GM19240 (cell line): Measurements from ENCODE around the gene WFIKKN2.
"Not testable (repeated sequence)": the region's sequence is repeated elsewhere in the genome, so short reads cannot be mapped to it uniquely, and the experiment has no call there.

Experiments
- DNase-seq: peaks from one replicate; pipeline ENCODE4 v3.0.0; 2011; ENCODE audit warnings: low spot score; ENCODE audit not compliant: insufficient read length

WFIKKN2 gene, protein sequence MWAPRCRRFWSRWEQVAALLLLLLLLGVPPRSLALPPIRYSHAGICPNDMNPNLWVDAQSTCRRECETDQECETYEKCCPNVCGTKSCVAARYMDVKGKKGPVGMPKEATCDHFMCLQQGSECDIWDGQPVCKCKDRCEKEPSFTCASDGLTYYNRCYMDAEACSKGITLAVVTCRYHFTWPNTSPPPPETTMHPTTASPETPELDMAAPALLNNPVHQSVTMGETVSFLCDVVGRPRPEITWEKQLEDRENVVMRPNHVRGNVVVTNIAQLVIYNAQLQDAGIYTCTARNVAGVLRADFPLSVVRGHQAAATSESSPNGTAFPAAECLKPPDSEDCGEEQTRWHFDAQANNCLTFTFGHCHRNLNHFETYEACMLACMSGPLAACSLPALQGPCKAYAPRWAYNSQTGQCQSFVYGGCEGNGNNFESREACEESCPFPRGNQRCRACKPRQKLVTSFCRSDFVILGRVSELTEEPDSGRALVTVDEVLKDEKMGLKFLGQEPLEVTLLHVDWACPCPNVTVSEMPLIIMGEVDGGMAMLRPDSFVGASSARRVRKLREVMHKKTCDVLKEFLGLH

DNA sequence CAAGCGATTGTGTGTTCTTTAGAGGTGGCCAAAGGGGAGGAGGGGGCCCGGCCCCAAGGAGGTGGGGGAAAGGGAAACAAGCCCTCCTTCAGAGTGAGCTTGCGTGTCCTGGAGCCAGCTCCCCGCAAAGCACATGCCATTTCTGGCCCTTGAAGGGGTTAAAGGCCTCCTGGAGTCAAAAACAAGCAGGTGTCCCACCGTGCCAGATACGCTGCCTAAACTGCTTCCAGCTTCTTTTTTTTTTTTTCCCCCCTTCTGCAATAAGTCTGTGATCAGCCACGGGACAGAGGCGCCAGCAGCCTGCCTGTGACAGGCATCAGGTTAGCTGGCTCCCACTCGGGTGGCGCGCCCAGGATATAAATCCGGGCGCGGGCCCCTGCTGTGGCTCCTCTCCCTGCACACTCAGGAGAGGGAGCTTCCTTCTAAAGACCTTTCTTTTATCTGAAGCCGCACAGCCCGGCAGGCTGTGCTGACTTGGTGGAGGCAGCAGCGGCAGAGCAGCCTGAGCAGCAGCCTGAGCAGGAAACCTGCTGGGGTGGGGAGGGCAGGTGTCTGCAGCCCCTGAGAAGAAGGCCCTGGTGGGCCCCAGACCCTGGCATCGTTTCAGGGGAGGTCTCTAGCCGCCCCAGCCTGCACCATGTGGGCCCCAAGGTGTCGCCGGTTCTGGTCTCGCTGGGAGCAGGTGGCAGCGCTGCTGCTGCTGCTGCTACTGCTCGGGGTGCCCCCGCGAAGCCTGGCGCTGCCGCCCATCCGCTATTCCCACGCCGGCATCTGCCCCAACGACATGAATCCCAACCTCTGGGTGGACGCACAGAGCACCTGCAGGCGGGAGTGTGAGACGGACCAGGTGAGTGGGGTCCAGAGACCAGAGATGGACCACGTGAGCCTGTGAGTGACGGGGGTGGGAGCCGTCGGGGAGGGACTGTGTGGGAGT, at the start of gene WFIKKN2:
Gene WFIKKN2 (plus strand): TSS at position 286 of the 934 bp plus-strand sequence. CDS start 352 bp downstream, at position 638.
- DNase-seq, result no peak

DNA sequence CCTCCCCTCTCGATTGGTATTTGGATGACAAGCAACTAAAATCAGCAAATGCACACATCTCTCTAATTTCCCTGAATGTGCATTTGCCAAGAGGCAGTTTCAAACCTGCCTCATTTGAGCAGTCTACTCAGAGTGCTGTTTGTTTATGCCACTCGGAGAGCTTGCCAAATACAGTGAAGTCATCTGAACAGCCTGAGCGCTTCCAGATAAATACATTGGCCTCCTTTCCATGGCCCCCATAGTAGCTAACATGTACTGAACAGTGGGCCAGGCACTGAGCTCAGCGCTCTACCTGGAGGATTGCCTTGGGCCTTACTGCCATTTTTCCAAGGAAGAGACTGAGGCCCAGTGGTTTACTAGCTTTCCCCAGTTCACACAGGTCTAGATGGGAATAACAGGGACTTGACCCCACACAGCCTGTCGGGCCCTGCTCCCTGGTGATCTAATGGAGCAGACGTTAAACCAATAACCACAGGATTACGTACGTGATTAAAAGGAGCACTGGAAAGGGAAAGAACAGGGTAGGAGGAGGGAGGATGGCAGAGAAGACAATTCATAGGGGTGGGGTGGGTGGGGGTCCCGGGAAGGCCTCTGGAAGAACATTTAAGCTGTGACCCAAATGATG, 49.3 kb upstream of the WFIKKN2 start:
- DNase-seq, result no peak

DNA sequence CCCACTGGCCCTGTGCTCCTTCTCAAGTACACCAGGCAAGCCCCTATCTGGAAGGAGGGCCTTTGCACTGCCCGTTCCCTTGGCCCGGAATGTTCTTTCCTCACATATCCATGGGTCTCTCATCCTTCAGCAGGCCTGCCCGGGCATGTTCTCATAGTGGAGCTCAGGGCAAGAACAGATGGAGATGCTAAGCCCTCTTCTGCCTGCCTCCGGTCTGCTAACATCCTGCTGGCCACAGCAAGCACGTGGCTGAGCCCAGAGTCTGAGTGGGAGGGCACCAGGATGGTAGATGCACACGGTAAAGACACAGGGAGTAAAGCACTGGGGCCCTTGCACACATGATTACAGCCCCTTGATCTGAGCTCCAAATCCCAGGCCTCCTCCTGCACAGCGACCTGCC, 48.3 kb upstream of the WFIKKN2 start:
- no peak for DNase-seq

DNA sequence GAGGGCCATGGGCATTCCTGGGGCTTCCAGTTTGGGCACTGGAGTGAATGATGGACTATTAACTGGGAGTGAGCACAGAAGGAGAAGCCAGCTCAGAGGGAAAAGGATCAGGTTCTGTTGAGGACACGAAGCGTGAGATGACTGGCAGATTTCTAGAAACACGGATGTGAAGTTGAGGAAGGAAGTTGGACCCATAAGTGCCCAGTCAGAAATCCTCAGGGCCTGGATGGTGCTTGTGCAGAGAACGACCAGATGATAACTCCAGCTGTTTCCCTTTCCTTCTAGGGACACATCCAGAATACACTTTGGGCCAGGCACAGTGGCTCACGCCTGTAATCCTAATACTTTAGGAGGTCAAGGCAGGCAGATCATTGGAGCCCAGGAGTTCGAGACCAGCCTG, 44.8 kb upstream of the WFIKKN2 start:
- no peak for DNase-seq

DNA sequence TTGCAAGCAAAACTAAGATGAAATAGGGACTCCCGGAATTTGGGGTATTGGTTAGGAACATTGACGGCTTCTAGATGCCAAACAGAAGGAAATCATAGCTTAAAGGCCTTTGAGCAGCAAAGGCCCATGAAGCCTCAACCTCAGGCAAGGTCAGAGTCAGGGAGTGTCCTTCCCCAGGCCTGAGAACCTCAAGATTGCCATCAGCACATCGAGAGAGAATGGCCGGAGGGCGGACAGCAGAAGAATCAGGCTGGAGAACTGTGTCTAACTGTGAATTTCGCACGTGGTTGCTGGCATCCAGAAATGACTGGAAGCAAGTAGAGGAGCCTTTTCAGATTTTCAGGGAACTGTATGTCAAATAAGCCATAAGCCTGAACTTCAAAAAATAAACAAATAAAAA, 43.3 kb upstream of the WFIKKN2 start:
- DNase-seq, result no peak

DNA sequence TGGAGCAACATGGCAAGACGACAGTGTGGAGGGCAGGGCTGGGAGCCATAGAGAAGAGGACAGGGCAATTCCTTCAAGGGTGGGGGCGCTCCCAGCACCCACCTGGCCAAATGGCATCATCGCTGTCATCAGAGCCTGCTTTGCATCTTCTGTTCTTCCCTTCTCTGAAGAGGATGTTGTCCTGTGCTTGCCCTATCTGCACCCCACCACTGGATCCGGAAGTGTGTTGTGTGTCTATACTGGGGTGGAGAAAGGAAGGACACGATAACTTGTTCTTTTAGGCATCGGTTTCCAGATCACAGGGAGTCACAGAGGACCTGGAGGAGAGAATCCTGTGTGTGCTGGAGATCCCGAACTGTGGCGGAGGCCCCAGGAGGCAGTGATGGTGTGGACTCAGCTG, 42.4 kb upstream of the WFIKKN2 start:
- DNase-seq, result no peak

DNA sequence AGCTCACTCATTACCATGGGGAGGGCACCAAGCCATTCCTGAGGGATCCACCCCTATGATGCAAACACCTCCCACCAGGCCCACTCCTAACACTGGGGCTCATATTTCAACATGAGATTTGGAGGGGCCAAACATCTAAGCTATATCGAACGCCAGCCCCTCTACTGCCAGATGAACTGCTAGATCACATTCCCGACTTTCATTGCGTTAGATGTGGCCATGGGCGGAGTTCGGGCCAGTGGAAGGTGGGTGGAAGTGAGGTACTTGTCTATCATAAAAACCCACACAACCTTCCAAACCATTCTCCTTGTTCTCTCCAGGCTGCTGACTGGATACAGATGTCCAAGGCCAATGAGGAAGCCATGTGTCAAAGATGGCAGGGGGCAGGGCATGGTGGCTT, 41.0 kb upstream of the WFIKKN2 start:
- DNase-seq, result no peak

DNA sequence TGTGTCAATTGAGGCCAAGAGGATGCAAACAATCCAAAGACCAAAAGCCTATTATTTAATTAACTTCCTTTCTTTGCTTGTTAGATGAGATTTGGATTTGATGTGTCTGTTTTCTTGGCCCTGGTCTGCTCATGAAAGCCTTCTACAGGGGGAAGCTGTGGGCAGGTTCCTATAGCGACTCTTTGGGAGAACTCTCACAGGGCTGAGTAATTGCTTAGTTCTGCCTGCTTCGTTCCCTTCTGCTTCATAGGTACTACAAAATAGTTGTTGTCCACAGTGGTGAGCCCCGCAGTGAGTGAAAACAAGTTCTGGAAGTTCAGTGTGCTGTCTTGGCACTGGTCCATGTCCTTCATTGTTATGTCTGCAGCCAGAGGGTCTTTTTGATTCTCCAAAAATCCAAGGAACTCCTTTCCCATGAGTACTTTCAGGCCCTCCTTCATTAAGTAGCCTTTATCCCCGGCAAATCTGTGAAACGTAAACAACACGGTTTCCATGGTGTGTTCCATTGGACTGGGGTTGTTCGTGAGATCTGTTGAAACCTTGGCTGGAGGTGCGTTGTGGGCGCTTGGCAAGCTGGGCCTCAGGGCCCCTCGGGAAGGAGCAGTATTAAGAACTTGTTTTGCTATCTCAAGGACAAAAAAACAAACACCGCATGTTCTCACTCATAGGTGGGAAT, 38.1 kb upstream of the WFIKKN2 start:
- no peak for DNase-seq

DNA sequence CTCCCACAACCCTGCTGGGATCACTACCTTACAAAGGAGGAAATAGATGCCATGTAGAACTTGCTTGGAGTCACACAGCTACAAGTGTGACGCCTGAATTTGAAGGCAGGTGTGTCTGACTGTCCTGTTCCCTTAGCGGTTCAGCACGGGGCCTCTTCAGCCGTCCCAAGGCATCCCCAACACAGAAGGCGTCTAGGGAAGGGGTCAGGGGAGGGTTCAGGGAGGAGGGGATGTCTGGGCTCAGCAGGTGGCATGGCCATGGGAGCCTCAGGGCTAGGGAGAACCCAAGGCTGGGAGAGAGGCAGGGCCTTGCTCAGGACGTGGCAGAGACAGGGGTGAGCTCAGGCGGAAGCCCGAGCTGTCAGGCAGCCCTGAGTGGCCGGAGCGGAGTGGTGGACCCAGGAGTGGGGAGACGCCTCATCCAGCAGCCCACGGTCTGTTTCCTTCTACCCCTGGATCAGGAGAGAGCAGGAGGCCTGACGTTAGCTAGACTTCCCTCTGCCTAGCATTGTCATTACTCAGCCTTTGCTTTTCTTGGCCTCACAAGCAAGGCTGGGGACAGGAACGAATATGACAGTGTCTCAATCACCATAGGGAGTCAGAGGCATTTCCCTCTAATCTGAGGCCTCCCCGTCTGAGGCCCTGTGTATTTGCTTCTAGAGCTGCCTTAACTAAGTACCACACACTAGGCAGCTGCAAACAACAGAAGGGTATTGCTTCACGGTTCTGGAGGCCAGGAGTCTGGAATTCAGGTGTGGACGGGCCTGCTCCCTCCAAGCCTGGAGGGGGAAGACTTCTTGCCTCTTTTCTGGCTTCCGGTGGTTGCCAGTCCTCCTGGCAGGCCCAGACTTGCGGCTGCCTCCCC, 36.7 kb upstream of the WFIKKN2 start:
- no peak for DNase-seq

DNA sequence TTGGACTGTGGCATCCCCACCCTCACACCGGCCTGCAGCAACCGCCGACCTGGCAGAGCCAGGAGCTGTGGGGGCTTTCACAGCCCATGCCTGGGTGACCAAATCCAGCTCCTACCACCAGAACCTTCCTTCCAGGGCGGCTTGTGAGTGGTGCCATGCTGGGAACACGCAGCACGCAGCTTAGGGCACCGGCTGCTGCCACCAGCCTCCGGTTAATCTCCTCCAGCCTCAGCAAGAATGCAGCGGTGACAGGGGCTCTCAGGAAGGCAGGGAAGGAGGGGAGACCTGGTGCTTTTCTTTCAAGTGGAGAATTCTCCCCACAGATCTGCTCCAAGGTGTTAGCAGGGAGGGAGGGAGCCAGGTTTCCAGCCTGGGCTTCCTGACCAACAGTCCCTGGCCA, 35.8 kb upstream of the WFIKKN2 start:
- no peak for DNase-seq

DNA sequence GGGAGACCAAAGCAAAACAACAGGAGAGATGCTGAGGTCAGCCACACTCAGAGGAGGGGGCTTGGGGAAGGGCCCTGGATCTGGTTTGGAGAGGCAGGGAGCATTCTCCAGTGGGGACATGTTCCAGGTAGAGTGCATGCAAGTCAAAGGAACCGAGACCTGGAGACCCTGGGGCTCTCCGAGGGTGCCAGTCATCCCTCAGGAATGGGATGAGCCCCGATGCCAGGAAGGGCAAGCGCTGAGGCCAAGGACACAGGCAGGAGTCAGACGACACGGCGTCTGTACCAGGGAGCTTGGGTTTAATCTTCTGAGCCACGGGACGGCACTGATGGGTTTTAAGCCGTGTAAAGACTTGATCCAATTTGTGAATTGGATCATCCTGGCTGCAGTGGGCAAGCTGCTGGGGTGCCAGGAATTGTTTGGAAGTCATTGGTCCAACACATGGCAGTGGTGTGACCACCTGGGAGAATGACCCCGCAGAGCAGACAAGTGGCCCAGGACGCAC, 35.1 kb upstream of the WFIKKN2 start:
- no peak for DNase-seq

DNA sequence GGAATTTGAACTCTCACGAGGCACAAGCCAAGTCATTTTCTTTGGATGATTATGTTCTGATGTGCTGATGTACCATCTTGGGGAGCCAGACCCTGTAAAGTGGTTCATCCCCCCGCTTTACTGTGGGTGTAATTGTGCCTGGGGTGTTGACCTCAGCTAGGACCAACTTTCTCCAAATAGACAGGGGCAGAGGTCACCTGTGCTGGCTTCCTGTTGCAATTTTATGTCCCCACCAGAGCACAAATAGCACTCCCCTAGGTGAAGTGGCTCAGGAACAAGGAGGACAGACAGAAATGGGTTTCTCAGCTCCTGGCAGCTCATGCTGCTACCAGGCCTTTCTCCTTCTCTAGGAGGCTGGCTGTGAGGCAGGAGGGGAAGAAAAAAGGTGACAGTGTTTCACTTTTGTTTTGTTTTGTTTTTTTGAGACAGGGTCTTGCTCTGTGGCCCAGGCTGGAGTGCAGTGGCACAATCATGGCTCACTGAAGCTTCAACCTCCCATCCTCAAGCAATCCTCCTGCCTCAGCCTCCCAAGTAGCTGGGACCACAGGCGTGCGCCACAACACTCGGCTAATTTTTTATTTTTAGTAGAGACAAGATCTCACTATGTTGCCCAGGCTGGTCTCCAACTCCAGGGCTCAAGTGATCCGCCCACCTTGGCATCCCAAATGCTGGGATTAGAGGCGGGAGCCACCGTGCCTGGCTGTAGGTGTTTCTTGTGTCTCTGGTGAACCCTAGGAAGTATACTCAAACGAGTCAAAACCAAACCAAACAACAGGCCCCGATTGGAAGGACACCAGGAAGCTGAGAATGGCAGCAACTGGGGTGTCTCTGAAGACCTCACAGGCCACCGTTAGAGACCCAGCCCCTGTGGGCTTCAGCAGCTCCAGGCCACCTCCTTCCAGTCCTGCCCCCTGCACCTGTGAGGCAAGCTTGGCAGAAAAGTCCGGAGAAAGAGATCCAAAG, 32.5 kb upstream of the WFIKKN2 start:
- no peak for DNase-seq

DNA sequence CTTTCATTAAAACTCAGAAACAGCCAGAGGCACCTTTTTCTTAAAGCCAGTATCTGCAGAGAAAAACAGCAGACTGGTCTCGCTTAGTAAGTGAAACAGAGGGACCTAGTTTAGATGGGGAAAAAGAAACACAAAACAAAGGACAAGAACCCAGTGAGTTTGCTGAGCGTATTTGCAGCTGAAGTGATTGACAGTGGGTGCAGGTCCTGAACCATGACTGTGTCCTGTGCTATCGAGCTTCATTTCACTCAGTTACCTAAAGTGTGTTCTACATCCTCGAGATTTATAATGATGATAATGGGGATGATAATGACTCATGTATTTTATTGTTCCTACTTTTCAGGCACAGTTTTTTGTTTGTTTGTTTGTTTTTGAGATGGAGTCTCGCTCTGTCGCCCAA, 31.7 kb upstream of the WFIKKN2 start:
- DNase-seq, result no peak

DNA sequence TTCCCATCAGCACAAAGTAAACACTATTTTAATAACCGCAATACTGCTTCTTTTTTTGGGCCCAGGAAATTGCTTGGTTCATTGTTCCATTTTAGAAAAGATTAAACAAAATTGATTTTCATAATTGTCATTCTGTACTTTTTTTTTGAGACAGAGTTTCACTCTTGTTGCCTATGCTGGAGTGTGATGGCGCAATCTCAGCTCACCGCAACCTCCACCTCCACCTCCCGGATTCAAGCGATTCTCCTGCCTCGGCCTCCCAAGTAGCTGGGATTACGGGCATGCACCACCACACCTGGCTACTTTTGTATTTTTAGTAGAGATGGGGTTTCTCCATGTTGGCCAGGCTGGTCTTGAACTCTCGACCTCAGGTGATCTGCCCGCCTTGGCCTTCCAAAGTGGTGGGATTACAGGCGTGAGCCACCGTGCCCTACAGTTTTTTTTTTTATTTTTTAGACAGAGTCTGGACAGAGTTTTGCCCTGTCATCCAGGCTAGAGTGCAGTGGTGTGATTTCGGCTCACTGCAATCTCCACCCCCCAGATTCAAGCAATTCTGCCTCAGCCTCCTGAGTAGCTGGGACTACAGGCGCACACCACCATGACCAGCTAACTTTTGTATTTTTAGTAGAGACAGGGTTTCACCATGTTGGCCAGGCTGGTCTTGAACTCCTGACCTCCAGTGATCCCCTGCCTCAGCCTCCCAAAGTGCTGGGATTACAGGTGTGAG, 30.5 kb upstream of the WFIKKN2 start:
- not testable (repeated sequence) for DNase-seq

DNA sequence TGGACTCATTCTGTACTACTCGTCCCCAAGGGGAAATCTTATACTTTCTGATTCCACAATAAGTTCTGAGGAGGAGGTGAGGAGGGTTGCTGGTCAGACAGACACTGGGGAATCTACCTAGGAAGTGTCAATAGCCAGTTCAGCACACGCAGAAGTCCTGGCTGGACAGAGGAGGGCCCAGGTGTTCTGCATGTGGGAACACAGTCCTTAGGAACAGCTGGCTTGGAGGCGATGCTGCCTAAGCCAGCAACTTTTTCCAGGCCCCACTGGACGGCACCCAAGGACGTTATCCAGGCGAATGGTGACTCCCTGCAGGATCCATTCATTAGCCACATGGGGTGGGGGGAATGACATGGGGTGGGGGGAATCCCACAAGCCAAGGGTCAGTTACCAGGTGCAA, 29.9 kb upstream of the WFIKKN2 start:
- DNase-seq, result no peak

DNA sequence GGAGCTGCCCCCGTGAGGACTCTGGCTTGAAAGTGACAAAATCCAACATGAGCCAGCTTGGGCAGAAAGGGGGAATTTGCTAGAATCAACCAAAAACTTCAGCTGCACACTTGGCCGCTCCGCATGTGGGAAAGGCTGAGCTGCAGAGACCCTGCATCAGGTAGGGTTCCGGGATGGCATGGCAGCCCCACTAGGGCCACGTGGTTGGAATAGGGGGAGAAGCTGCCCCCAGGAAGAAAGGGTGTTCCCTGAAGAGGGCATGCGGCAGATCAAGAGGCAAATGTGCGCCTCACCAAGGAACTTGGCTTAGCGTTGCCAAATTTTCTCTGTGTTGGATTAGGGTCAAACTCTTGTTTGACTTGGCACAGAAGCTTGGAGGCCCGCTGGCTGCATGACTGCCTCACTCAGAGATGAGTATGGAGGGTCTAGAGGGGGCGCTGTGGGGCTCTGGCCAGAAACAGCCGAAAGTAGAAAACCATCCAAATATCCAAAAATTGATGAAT, 29.2 kb upstream of the WFIKKN2 start:
- DNase-seq, result no peak

DNA sequence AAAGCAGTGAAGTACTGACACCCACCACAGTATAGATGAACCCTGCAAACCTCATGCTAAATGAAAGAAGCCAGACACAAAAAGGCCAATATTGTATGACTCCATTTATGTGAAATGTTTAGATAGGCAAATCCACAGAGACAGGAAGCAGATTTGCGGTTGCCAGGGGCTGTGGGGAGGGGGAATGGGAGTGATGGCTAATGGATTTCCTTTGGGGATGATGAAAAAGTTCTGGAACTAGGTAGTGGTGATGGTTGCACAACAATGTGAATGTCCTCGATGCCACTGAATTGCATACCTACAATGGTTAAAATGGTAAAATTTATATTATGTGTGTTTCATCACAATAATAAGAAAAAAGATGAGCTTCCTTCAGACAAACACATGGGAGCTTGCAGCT, 28.4 kb upstream of the WFIKKN2 start:
- DNase-seq, result no peak

DNA sequence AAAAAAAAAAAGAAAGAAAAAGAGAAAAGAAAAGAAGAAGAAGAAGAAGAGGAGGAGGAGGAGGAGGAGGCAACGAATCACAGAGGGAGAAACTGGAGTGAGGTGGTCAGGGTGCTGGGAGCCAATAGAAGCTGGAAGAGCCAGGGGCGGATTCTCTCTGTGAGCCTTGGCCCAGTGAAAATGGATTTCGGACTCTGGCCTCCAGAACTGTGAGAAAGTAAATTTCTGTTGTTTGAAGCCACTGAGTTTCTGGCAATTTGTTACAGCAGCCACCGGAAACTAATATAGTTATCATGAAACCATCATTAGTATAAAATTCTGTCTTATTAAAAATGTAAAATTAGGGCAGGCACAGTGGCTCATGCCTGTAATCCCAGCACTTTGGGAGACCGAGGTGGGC, 27.7 kb upstream of the WFIKKN2 start:
- DNase-seq, result no peak
